Peyer's patch (tissue), 4 donors: ENCODE data around the gene FAM117B.

ENCODE experiments used
- CTCF ChIP-seq, 6 experiments: fragments of 450-650 bp in 4 of 6; fragments of 200-600 bp in 2 of 6; sonication (generic) in 1 of 6; IDR thresholded peaks; one replicate each; pipeline ENCODE4 v1.5.1; 2017 to 2019; ENCODE audit warnings: antibody characterized with exemption in 6 of 6, mild to moderate bottlenecking in 3 of 6, moderate library complexity in 1 of 6
- POLR2A ChIP-seq, 2 donors: fragments of 450-650 bp; IDR thresholded peaks; one replicate each; pipeline ENCODE4 v1.5.1; 2017; ENCODE audit warnings: antibody characterized with exemption in 2 of 2, mild to moderate bottlenecking in 2 of 2, moderate library complexity in 2 of 2

GRCh38 chr2:202612145-202612544, 22.6 kb upstream of the FAM117B start:
- no peak for TF ChIP-seq CTCF (IDR thresholded peaks at IDR 0.05)
- no peak for TF ChIP-seq POLR2A (IDR thresholded peaks at IDR 0.05)
